Prostate gland (tissue), 2 donors: ENCODE results near the gene MYO5B.

ENCODE experiments used
- CTCF ChIP-seq, 4 experiments: fragments of 200-600 bp in 2 of 4; fragments of 450-650 bp in 2 of 4; sonication (generic) in 2 of 4; IDR thresholded peaks; 1 replicate in 3 of 4; 2 replicates in 1 of 4; pipeline ENCODE4 v1.5.1; 2016 to 2019; ENCODE audit warnings: antibody characterized with exemption in 4 of 4, mild to moderate bottlenecking in 2 of 4, moderate library complexity in 2 of 4
- POLR2A ChIP-seq: fragments of 450-650 bp; IDR thresholded peaks from one replicate; pipeline ENCODE4 v1.6.1; 2016; ENCODE audit warnings: antibody characterized with exemption, mild to moderate bottlenecking

GRCh38 chr18:49841236-49842217 lies 353.4 kb downstream of the MYO5B start:
- no peak for TF ChIP-seq POLR2A
- no peak for TF ChIP-seq CTCF (IDR thresholded peaks at IDR 0.05)
